Stimulated activated CD4-positive, alpha-beta T cell treated with anti-CD3 and anti-CD28 coated beads, Interleukin-1b, Interleukin-23, amount 100 ng/mL, for 24 hours (primary cell): ENCODE data around the gene CLDN22.

Experiments used
- DNase-seq, 4 experiments: peaks; one replicate each; pipeline ENCODE4 v3.0.0-alpha.2; 2020; ENCODE audit warnings: low read depth in 4 of 4, low spot score in 1 of 4

Gene CLDN22

GRCh38 chr4:183320211-183321059, at the start of gene CLDN22:
Gene CLDN22, minus strand, starts transcription at chr4:183320276. Its CDS starts 58 bp downstream, at chr4:183320218.
- no peak for DNase-seq

- DNase-seq: no peak
Observed at GRCh38 chr4:183369073-183369472, 49.0 kb upstream of the CLDN22 start.

- DNase-seq: no peak
Observed at GRCh38 chr4:183366206-183366835, 46.2 kb upstream of the CLDN22 start.

GRCh38 chr4:183364025-183364424, 43.9 kb upstream of the CLDN22 start:
- no peak for DNase-seq

GRCh38 chr4:183362916-183363542, 43.0 kb upstream of the CLDN22 start:
- DNase-seq: no peak

GRCh38 chr4:183362036-183362435, 42.0 kb upstream of the CLDN22 start:
- DNase-seq: no peak

GRCh38 chr4:183360161-183360919, 40.3 kb upstream of the CLDN22 start:
- no peak for DNase-seq

- no peak for DNase-seq
Observed at GRCh38 chr4:183358215-183358755, 38.2 kb upstream of the CLDN22 start.

- no peak for DNase-seq
Observed at GRCh38 chr4:183356931-183357675, 37.0 kb upstream of the CLDN22 start.

GRCh38 chr4:183356173-183356830, 36.2 kb upstream of the CLDN22 start:
- DNase-seq: no peak

GRCh38 chr4:183355405-183355804, 35.3 kb upstream of the CLDN22 start:
- no peak for DNase-seq

GRCh38 chr4:183354219-183354618, 34.1 kb upstream of the CLDN22 start:
- no peak for DNase-seq

- DNase-seq: no peak
Observed at GRCh38 chr4:183353557-183353956, 33.5 kb upstream of the CLDN22 start.

- no peak for DNase-seq
Observed at GRCh38 chr4:183352546-183352945, 32.5 kb upstream of the CLDN22 start.

GRCh38 chr4:183350317-183351071, 30.4 kb upstream of the CLDN22 start:
- no peak for DNase-seq

GRCh38 chr4:183349673-183350072, 29.6 kb upstream of the CLDN22 start:
- DNase-seq: no peak

- DNase-seq: peak in 2 of 4 experiments; percentile 1 to 32
Observed at GRCh38 chr4:183348706-183349659, 28.9 kb upstream of the CLDN22 start.

GRCh38 chr4:183348136-183348535, 28.1 kb upstream of the CLDN22 start:
- DNase-seq: no peak
